ENCODE data around the gene LMAN2L. TPM values are rescaled to one million over a fixed set of nuclear protein-coding genes. Genes with fewer than 3 reads are reported as not detected.

Gene LMAN2L
- total RNA-seq, 1 experiment from 2014 or later: 15.6 TPM

- intact Hi-C loops (cut with micrococcal nuclease; ENCODE audit: unreplicated experiment): no loop called here
- H2AFZ ChIP-seq: no peak overlapping the region
- H3K36me3 ChIP-seq (ENCODE audit: low read depth): no peaks in the 10 kb centered on the region
- H3F3A ChIP-seq (ENCODE audit: insufficient read depth, low read depth): peaks cover 32% of the 10 kb centered on the region
- POLR2A ChIA-PET (ENCODE audit: unreplicated experiment): no interaction called here
- H3K4me3 ChIP-seq: no peak overlapping the region
- H3K9me2 ChIP-seq (ENCODE audit: insufficient read depth): no peaks in the 10 kb centered on the region
- H4K20me1 ChIP-seq (ENCODE audit: insufficient read depth): no peaks in the 10 kb centered on the region
- no peaks in the 10 kb centered on the region for H3K27me3 ChIP-seq (ENCODE audit: insufficient read depth, low read depth)
- H3K27ac ChIP-seq: no peak overlapping the region
- no peaks in the 10 kb centered on the region for H3K9me3 ChIP-seq (ENCODE audit: insufficient read depth, low read depth)
- H3K4me1 ChIP-seq (replicated peaks; ENCODE audit: insufficient read depth): peaks cover 28% of the 10 kb centered on the region
- H3K79me2 ChIP-seq (ENCODE audit: low read depth): no peaks in the 10 kb centered on the region
- BruUV-seq (replicated peaks): no TSS peak
- TF ChIP-seq CTCF (conservative IDR thresholded peaks at IDR 0.05) (no peak), EZH2 (IDR thresholded peaks at IDR 0.05; ENCODE audit: low read depth) (no peak)
- peak; percentile 24 to 82 for DNase-seq
- no peak overlapping the region for H3K4me2 ChIP-seq
- CTCF ChIA-PET: no interaction called here
These were observed 11.9 kb upstream of the LMAN2L start for GRCh38 chr2:96751800-96752199.

GRCh38 chr2:96747061-96747617 lies 7.3 kb upstream of the LMAN2L start:
- Histone ChIP-seq H3K4me3 (no peak overlapping the region), H3K4me2 (no peak overlapping the region), H3K27me3 (ENCODE audit: insufficient read depth, low read depth) (no peaks in the 10 kb centered on the region), H3K9me2 (ENCODE audit: insufficient read depth) (no peaks in the 10 kb centered on the region), H3K4me1 (replicated peaks; ENCODE audit: insufficient read depth) (peaks cover 16% of the 10 kb centered on the region), H3F3A (ENCODE audit: insufficient read depth, low read depth) (peaks cover 11% of the 10 kb centered on the region; the same call in 1 of the 2 replicates), H3K79me2 (ENCODE audit: low read depth) (no peaks in the 10 kb centered on the region), H3K9me3 (ENCODE audit: insufficient read depth, low read depth) (no peaks in the 10 kb centered on the region), H3K27ac (no peak overlapping the region), H3K36me3 (ENCODE audit: low read depth) (no peaks in the 10 kb centered on the region), H4K20me1 (ENCODE audit: insufficient read depth) (no peaks in the 10 kb centered on the region), H2AFZ (no peak overlapping the region)
- peak in 1 of 2 experiments; percentile 11 for DNase-seq
- TF ChIP-seq EZH2 (IDR thresholded peaks at IDR 0.05; ENCODE audit: low read depth) (no peak), CTCF (conservative IDR thresholded peaks at IDR 0.05) (no peak)
- ChIA-PET CTCF (no interaction called here), POLR2A (ENCODE audit: unreplicated experiment) (no interaction called here)
- intact Hi-C loops (cut with micrococcal nuclease; ENCODE audit: unreplicated experiment): no loop called here
- BruUV-seq (replicated peaks): no TSS peak

- peak in 1 of 2 experiments; percentile 10 for DNase-seq
- no peak overlapping the region for H3K27ac ChIP-seq
- CTCF ChIA-PET: interaction anchor here (0.7 kb wide), 1 partner anchor 94 kb away, joined by 3 read pairs; no protein-coding TSS in a partner anchor
- BruUV-seq (replicated peaks): no TSS peak
- no peaks in the 10 kb centered on the region for H3K9me2 ChIP-seq (ENCODE audit: insufficient read depth)
- peak overlapping the region; percentile 77 for H3K4me3 ChIP-seq
- TF ChIP-seq EZH2 (IDR thresholded peaks at IDR 0.05; ENCODE audit: low read depth): no peak
- no peak for TF ChIP-seq CTCF (conservative IDR thresholded peaks at IDR 0.05)
- no peaks in the 10 kb centered on the region for H3K9me3 ChIP-seq (ENCODE audit: insufficient read depth, low read depth)
- intact Hi-C loops (cut with micrococcal nuclease; ENCODE audit: unreplicated experiment): no loop called here
- POLR2A ChIA-PET (ENCODE audit: unreplicated experiment): no interaction called here
- no peaks in the 10 kb centered on the region; the same call in 1 of the 2 replicates for H3F3A ChIP-seq (ENCODE audit: insufficient read depth, low read depth)
- peaks cover 18% of the 10 kb centered on the region for H3K4me1 ChIP-seq (replicated peaks; ENCODE audit: insufficient read depth)
- peak overlapping the region; percentile 86 for H2AFZ ChIP-seq
- no peaks in the 10 kb centered on the region for H3K27me3 ChIP-seq (ENCODE audit: insufficient read depth, low read depth)
- H3K79me2 ChIP-seq (ENCODE audit: low read depth): peaks cover 24% of the 10 kb centered on the region
- H3K4me2 ChIP-seq: peak overlapping the region; percentile 89
- H3K36me3 ChIP-seq (ENCODE audit: low read depth): peaks cover 15% of the 10 kb centered on the region
- H4K20me1 ChIP-seq (ENCODE audit: insufficient read depth): no peaks in the 10 kb centered on the region
These were observed 710 bp downstream of the LMAN2L start for GRCh38 chr2:96739076-96739632.
